CD4-positive, alpha-beta memory T cell (primary cell): ENCODE measurements around the gene HPSE2. TPM values are rescaled to one million over a fixed set of nuclear protein-coding genes. Genes with fewer than 3 reads are reported as not detected.
"Not testable (repeated sequence)": the region's sequence is repeated elsewhere in the genome, so short reads cannot be mapped to it uniquely, and the experiment has no call there.

Experiments
- CTCF ChIA-PET: fragments of 350-600 bp; sonication (Branson Sonifier 250); formaldehyde crosslinking; loops from one replicate; lab custom pipeline; 2021; ENCODE audit warnings: inconsistent platforms; ENCODE audit not compliant: partially characterized antibody; lab: Charles Lee
- POLR2A ChIA-PET: fragments of 350-600 bp; sonication (Branson Sonifier 250); formaldehyde crosslinking; loops from one replicate; lab custom pipeline; 2021; ENCODE audit not compliant: partially characterized antibody; lab: Charles Lee
- DNase-seq, 5 donors: peaks; one replicate each; pipeline versions ENCODE4 v3.0.0 to v3.0.0-alpha.2; 2020 to 2022; ENCODE audit warnings: mixed read lengths in 1 of 5
- H3K27ac ChIP-seq: one replicate; pipeline ENCODE4 v1.7.0; 2013; ENCODE audit warnings: low read depth, low read length
- H3K27me3 ChIP-seq: 2 replicates; pipeline ENCODE4 v1.7.0; 2013; ENCODE audit warnings: mild to moderate bottlenecking, low read length, moderate library complexity; ENCODE audit not compliant: insufficient read depth
- H3K36me3 ChIP-seq: 2 replicates; pipeline ENCODE4 v1.7.0; 2013; ENCODE audit warnings: mild to moderate bottlenecking, low read length, moderate library complexity; ENCODE audit not compliant: insufficient read depth
- H3K4me1 ChIP-seq: 2 replicates; pipeline ENCODE4 v1.7.0; 2013; ENCODE audit warnings: mild to moderate bottlenecking, low read length, moderate library complexity; ENCODE audit not compliant: insufficient read depth
- H3K4me3 ChIP-seq, 2 donors: one replicate each; pipeline ENCODE4 v1.7.0; 2013; ENCODE audit warnings: low read length in 2 of 2, mild to moderate bottlenecking in 1 of 2
- H3K9me3 ChIP-seq, 2 donors: one replicate each; pipeline ENCODE4 v1.7.0; 2013; ENCODE audit warnings: low read length in 2 of 2, control low read depth in 1 of 2; ENCODE audit not compliant: control insufficient read depth in 1 of 2
- H3K27ac Mint-ChIP-seq, 7 donors: one replicate each; pipeline ENCODE4 v1.8.0; 2020 to 2021; ENCODE audit warnings: mixed read lengths in 7 of 7, mild to moderate bottlenecking in 6 of 7, inconsistent platforms in 3 of 7, moderate library complexity in 3 of 7
- H3K27me3 Mint-ChIP-seq, 2 donors: one replicate each; pipeline ENCODE4 v1.8.0; 2020 to 2021; ENCODE audit warnings: mixed read lengths in 2 of 2
- H3K36me3 Mint-ChIP-seq, 2 donors: one replicate each; pipeline ENCODE4 v1.8.0; 2020 to 2021; ENCODE audit warnings: mixed read lengths in 2 of 2, inconsistent platforms in 1 of 2, mild to moderate bottlenecking in 1 of 2
- H3K4me1 Mint-ChIP-seq, 4 donors: one replicate each; pipeline ENCODE4 v1.8.0; 2020 to 2021; ENCODE audit warnings: mixed read lengths in 4 of 4, mild to moderate bottlenecking in 1 of 4
- H3K4me3 Mint-ChIP-seq, 8 donors: one replicate each; pipeline ENCODE4 v1.8.0; 2020 to 2021; ENCODE audit warnings: mixed read lengths in 8 of 8, mild to moderate bottlenecking in 7 of 8, moderate library complexity in 6 of 8, inconsistent platforms in 3 of 8
- H3K9me3 Mint-ChIP-seq, 8 donors: one replicate each; pipeline ENCODE4 v1.8.0; 2020 to 2021; ENCODE audit warnings: mixed read lengths in 8 of 8, mild to moderate bottlenecking in 5 of 8, inconsistent platforms in 3 of 8, moderate library complexity in 1 of 8
- intact Hi-C: fragments of 100-400 bp; cut with micrococcal nuclease; formaldehyde crosslinking; loops from one replicate; pipeline ENCODE4 v1.15.1; 2023
- polyA plus RNA-seq, 2 donors: library from polyadenylated mRNA; unstranded; fragments of 300-500 nt; fragmentation: Illumina TruSeq; gene quantifications; one replicate each; pipeline ENCODE4 v1.2.3, GENCODE V29; 2021
- total RNA-seq, 2 experiments: library from RNA; stranded (reverse); gene quantifications; one replicate each; pipeline ENCODE4 v1.2.3, GENCODE V29; 2021

The HPSE2 gene
- total RNA-seq = under 1 TPM in 1 of 2 experiments, not detected in 1; 0.12 TPM
- under 1 TPM in 1 of 2 donors, not detected in 1; 0.09 TPM for polyA plus RNA-seq

- DNase-seq = no peak
- Mint-ChIP-seq H3K4me1 (peaks cover 10 to 43% (median 24%) of the 10 kb centered on the region in 4 donors), H3K27me3 (peaks cover 51 to 60% of the 10 kb centered on the region in 2 donors), H3K36me3 (no peaks in the 10 kb centered on the region), H3K27ac (no peak within 1 kb of the TSS), H3K4me3 (peak within 1 kb of the TSS in 7 of 8 donors; percentile 17 to 81 (median 71)), H3K9me3 (no peaks in the 10 kb centered on the region)
- Histone ChIP-seq H3K4me3 (no peak within 1 kb of the TSS), H3K4me1 (peaks cover 25% of the 10 kb centered on the region), H3K9me3 (no peaks in the 10 kb centered on the region), H3K27me3 (peaks cover 31% of the 10 kb centered on the region), H3K27ac (no peak within 1 kb of the TSS), H3K36me3 (no peaks in the 10 kb centered on the region)
- POLR2A ChIA-PET = no interaction called here
- CTCF ChIA-PET = interaction anchor here (2.4 kb wide), 1 partner anchor 11 kb away, joined by 6 read pairs; no protein-coding TSS in a partner anchor
- intact Hi-C loops = no loop called here
These were observed at the start of gene HPSE2 for GRCh38 chr10:99235658-99236626. Gene HPSE2 (minus strand): TSS chr10:99235852.

- no peaks in the 10 kb centered on the region for H3K4me1 ChIP-seq
- H3K9me3 Mint-ChIP-seq = peaks cover 0 to 32% (median 14%) of the 10 kb centered on the region in 8 donors
- peaks cover 0 to 3% of the 10 kb centered on the region in 2 donors for H3K9me3 ChIP-seq
- no peak for DNase-seq
- H3K4me1 Mint-ChIP-seq = no peaks in the 10 kb centered on the region
- intact Hi-C loops = no loop called here
- H3K27ac ChIP-seq = no peak overlapping the region
- H3K4me3 Mint-ChIP-seq = no peak overlapping the region
- ChIA-PET POLR2A (no interaction called here), CTCF (no interaction called here)
- no peaks in the 10 kb centered on the region for H3K36me3 ChIP-seq
- H3K27me3 ChIP-seq = no peaks in the 10 kb centered on the region
- no peak overlapping the region for H3K4me3 ChIP-seq
- no peaks in the 10 kb centered on the region for H3K36me3 Mint-ChIP-seq
- H3K27ac Mint-ChIP-seq = no peak overlapping the region
- peaks cover 10% of the 10 kb centered on the region in 2 donors for H3K27me3 Mint-ChIP-seq
These were observed 44.8 kb upstream of the HPSE2 start for GRCh38 chr10:99280472-99280871.

GRCh38 chr10:99279626-99280111 is 44.0 kb upstream of the HPSE2 start:
- CTCF ChIA-PET = no interaction called here
- intact Hi-C loops = no loop called here

GRCh38 chr10:99276848-99277486 is 41.3 kb upstream of the HPSE2 start:
- no peaks in the 10 kb centered on the region for H3K4me1 Mint-ChIP-seq
- Histone ChIP-seq H3K4me1 (no peaks in the 10 kb centered on the region), H3K27ac (no peak overlapping the region), H3K4me3 (no peak overlapping the region), H3K36me3 (no peaks in the 10 kb centered on the region), H3K9me3 (no peaks in the 10 kb centered on the region), H3K27me3 (no peaks in the 10 kb centered on the region)
- H3K27ac Mint-ChIP-seq = no peak overlapping the region
- CTCF ChIA-PET = no interaction called here
- H3K27me3 Mint-ChIP-seq = peaks cover 7 to 9% of the 10 kb centered on the region in 2 donors
- peaks cover 0 to 6% (median 0%) of the 10 kb centered on the region in 8 donors for H3K9me3 Mint-ChIP-seq
- no peak for DNase-seq
- intact Hi-C loops = no loop called here
- POLR2A ChIA-PET = no interaction called here
- H3K36me3 Mint-ChIP-seq = no peaks in the 10 kb centered on the region
- no peak overlapping the region for H3K4me3 Mint-ChIP-seq

More at GRCh38 chr10:99279626-99280111, 44.0 kb upstream of the HPSE2 start:
- Mint-ChIP-seq H3K4me3 (no peak overlapping the region), H3K27ac (no peak overlapping the region), H3K4me1 (no peaks in the 10 kb centered on the region), H3K36me3 (no peaks in the 10 kb centered on the region), H3K27me3 (peaks cover 10% of the 10 kb centered on the region in 2 donors), H3K9me3 (peaks cover 0 to 32% (median 14%) of the 10 kb centered on the region in 8 donors)
- H3K27me3 ChIP-seq = no peaks in the 10 kb centered on the region
- POLR2A ChIA-PET = no interaction called here
- H3K36me3 ChIP-seq = no peaks in the 10 kb centered on the region
- H3K9me3 ChIP-seq = peaks cover 0 to 3% of the 10 kb centered on the region in 2 donors
- DNase-seq = no peak
- no peaks in the 10 kb centered on the region for H3K4me1 ChIP-seq
- no peak overlapping the region for H3K27ac ChIP-seq
- no peak overlapping the region for H3K4me3 ChIP-seq

GRCh38 chr10:99266383-99266782 is 30.7 kb upstream of the HPSE2 start:
- POLR2A ChIA-PET = no interaction called here
- Histone ChIP-seq H3K36me3 (no peaks in the 10 kb centered on the region), H3K27me3 (no peaks in the 10 kb centered on the region), H3K4me3 (no peak overlapping the region), H3K27ac (no peak overlapping the region), H3K4me1 (no peaks in the 10 kb centered on the region), H3K9me3 (no peaks in the 10 kb centered on the region)
- DNase-seq = no peak
- Mint-ChIP-seq H3K27ac (no peak overlapping the region), H3K4me3 (no peak overlapping the region), H3K27me3 (peaks cover 18 to 19% of the 10 kb centered on the region in 2 donors), H3K9me3 (peaks cover 4 to 19% (median 9%) of the 10 kb centered on the region in 8 donors), H3K4me1 (no peaks in the 10 kb centered on the region), H3K36me3 (no peaks in the 10 kb centered on the region)
- CTCF ChIA-PET = no interaction called here
- intact Hi-C loops = no loop called here

- Mint-ChIP-seq H3K9me3 (peaks cover 0 to 18% (median 6%) of the 10 kb centered on the region in 8 donors), H3K4me3 (no peak overlapping the region), H3K27ac (no peak overlapping the region), H3K4me1 (no peaks in the 10 kb centered on the region), H3K27me3 (peaks cover 15 to 22% of the 10 kb centered on the region in 2 donors), H3K36me3 (no peaks in the 10 kb centered on the region)
- H3K4me1 ChIP-seq = no peaks in the 10 kb centered on the region
- no peak overlapping the region for H3K27ac ChIP-seq
- DNase-seq = no peak
- no peak overlapping the region for H3K4me3 ChIP-seq
- no peaks in the 10 kb centered on the region for H3K9me3 ChIP-seq
- intact Hi-C loops = loop anchor here (5.0 kb wide), 1 partner anchor 1337 kb away; no protein-coding TSS in a partner anchor
- H3K36me3 ChIP-seq = no peaks in the 10 kb centered on the region
- no peaks in the 10 kb centered on the region for H3K27me3 ChIP-seq
- POLR2A ChIA-PET = no interaction called here
- CTCF ChIA-PET = interaction anchor here (1.0 kb wide), 1 partner anchor 782 kb away, joined by 3 read pairs; no protein-coding TSS in a partner anchor
These were observed 13.2 kb upstream of the HPSE2 start for GRCh38 chr10:99248824-99249223.

- not testable (repeated sequence) for DNase-seq
These were observed 12.2 kb upstream of the HPSE2 start for GRCh38 chr10:99247893-99248292.

More at GRCh38 chr10:99247893-99248292, 12.2 kb upstream of the HPSE2 start:
- POLR2A ChIA-PET, H3K4me1 Mint-ChIP-seq, H3K27ac Mint-ChIP-seq, H3K36me3 ChIP-seq, H3K27me3 ChIP-seq, H3K4me3 Mint-ChIP-seq, H3K9me3 ChIP-seq, H3K27ac ChIP-seq, H3K4me3 ChIP-seq, H3K4me1 ChIP-seq, H3K36me3 Mint-ChIP-seq: not testable (repeated sequence)
- Mint-ChIP-seq H3K9me3 (peaks cover 0 to 18% (median 6%) of the 10 kb centered on the region in 8 donors), H3K27me3 (peaks cover 15 to 22% of the 10 kb centered on the region in 2 donors)
- intact Hi-C loops = loop anchor here (5.0 kb wide), 1 partner anchor 1336 kb away; no protein-coding TSS in a partner anchor
- CTCF ChIA-PET = interaction anchor here (0.6 to 1.6 kb wide), 3 partner anchors 773 to 781 kb away, joined by 3 to 45 read pairs (median 3); no protein-coding TSS in a partner anchor
